ENCODE data around the gene TRAPPC12.
"Not testable (repeated sequence)": the region's sequence is repeated elsewhere in the genome, so short reads cannot be mapped to it uniquely, and the experiment has no call there.

The TRAPPC12 gene

GRCh38 chr2:3490191-3491170 lies 111.0 kb downstream of the TRAPPC12 start:
- Histone ChIP-seq H3K27ac (ENCODE audit: poor library complexity, severe bottlenecking) (no peak overlapping the region), H3K4me3 (ENCODE audit: severe bottlenecking) (no peak overlapping the region), H3K27me3 (ENCODE audit: insufficient read depth, poor library complexity, severe bottlenecking) (no peaks in the 10 kb centered on the region), H3K36me3 (ENCODE audit: low read depth) (no peaks in the 10 kb centered on the region), H3K4me1 (ENCODE audit: insufficient read depth, poor library complexity, severe bottlenecking) (no peaks in the 10 kb centered on the region), H3K9me3 (ENCODE audit: severe bottlenecking) (no peaks in the 10 kb centered on the region)
- ATAC-seq (ENCODE audit: low read depth) (no peak), DNase-seq (ENCODE audit: low spot score) (no peak)
- no peak for TF ChIP-seq CTCF (IDR thresholded peaks at IDR 0.05; ENCODE audit: poor library complexity, severe bottlenecking)

- ATAC-seq (ENCODE audit: low read depth) (no peak), DNase-seq (ENCODE audit: low spot score) (no peak)
- Histone ChIP-seq H3K4me3 (ENCODE audit: severe bottlenecking) (no peak overlapping the region), H3K36me3 (ENCODE audit: low read depth) (no peaks in the 10 kb centered on the region), H3K27me3 (ENCODE audit: insufficient read depth, poor library complexity, severe bottlenecking) (no peaks in the 10 kb centered on the region), H3K9me3 (ENCODE audit: severe bottlenecking) (no peaks in the 10 kb centered on the region), H3K27ac (ENCODE audit: poor library complexity, severe bottlenecking) (no peak overlapping the region), H3K4me1 (ENCODE audit: insufficient read depth, poor library complexity, severe bottlenecking) (no peaks in the 10 kb centered on the region)
- no peak for TF ChIP-seq CTCF (IDR thresholded peaks at IDR 0.05; ENCODE audit: poor library complexity, severe bottlenecking)
Measured at GRCh38 chr2:3491306-3491705, 111.8 kb downstream of the TRAPPC12 start.

GRCh38 chr2:3491716-3492474 lies 112.4 kb downstream of the TRAPPC12 start:
- Histone ChIP-seq H3K27ac (ENCODE audit: poor library complexity, severe bottlenecking) (no peak overlapping the region), H3K4me1 (ENCODE audit: insufficient read depth, poor library complexity, severe bottlenecking) (no peaks in the 10 kb centered on the region)
- ATAC-seq (ENCODE audit: low read depth), result no peak

GRCh38 chr2:3492475-3492787 lies 112.9 kb downstream of the TRAPPC12 start:
- H3K27me3 ChIP-seq (ENCODE audit: insufficient read depth, poor library complexity, severe bottlenecking); DNase-seq (ENCODE audit: low spot score); H3K9me3 ChIP-seq (ENCODE audit: severe bottlenecking); H3K4me1 ChIP-seq (ENCODE audit: insufficient read depth, poor library complexity, severe bottlenecking); H3K4me3 ChIP-seq (ENCODE audit: severe bottlenecking); H3K27ac ChIP-seq (ENCODE audit: poor library complexity, severe bottlenecking); H3K36me3 ChIP-seq (ENCODE audit: low read depth); ATAC-seq (ENCODE audit: low read depth): not testable (repeated sequence)

More at GRCh38 chr2:3491716-3492474, 112.4 kb downstream of the TRAPPC12 start:
- H3K9me3 ChIP-seq (ENCODE audit: severe bottlenecking), result no peaks in the 10 kb centered on the region
- H3K36me3 ChIP-seq (ENCODE audit: low read depth), result no peaks in the 10 kb centered on the region
- no peak for DNase-seq (ENCODE audit: low spot score)
- H3K4me3 ChIP-seq (ENCODE audit: severe bottlenecking), result no peak overlapping the region
- H3K27me3 ChIP-seq (ENCODE audit: insufficient read depth, poor library complexity, severe bottlenecking), result no peaks in the 10 kb centered on the region
- no peak for TF ChIP-seq CTCF (IDR thresholded peaks at IDR 0.05; ENCODE audit: poor library complexity, severe bottlenecking)

GRCh38 chr2:3492951-3493614 lies 113.6 kb downstream of the TRAPPC12 start:
- no peaks in the 10 kb centered on the region for H3K9me3 ChIP-seq (ENCODE audit: severe bottlenecking)
- no peaks in the 10 kb centered on the region for H3K4me1 ChIP-seq (ENCODE audit: insufficient read depth, poor library complexity, severe bottlenecking)
- H3K4me3 ChIP-seq (ENCODE audit: severe bottlenecking), result no peak overlapping the region
- no peaks in the 10 kb centered on the region for H3K27me3 ChIP-seq (ENCODE audit: insufficient read depth, poor library complexity, severe bottlenecking)
- peaks cover 2% of the 10 kb centered on the region; the same call in 1 of the 2 replicates for H3K36me3 ChIP-seq (ENCODE audit: low read depth)
- DNase-seq (ENCODE audit: low spot score) (no peak), ATAC-seq (ENCODE audit: low read depth) (peak; percentile 35; the same call in 2 of the 3 replicates)
- no peak overlapping the region for H3K27ac ChIP-seq (ENCODE audit: poor library complexity, severe bottlenecking)
- TF ChIP-seq CTCF (IDR thresholded peaks at IDR 0.05; ENCODE audit: poor library complexity, severe bottlenecking), result no peak
